Stimulated activated CD4-positive, alpha-beta T cell treated with anti-CD3 and anti-CD28 coated beads, Interleukin-15, amount 100 ng/mL, for 1 hour (primary cell): ENCODE data around the gene LCA5L.
"Not testable (repeated sequence)": the region's sequence is repeated elsewhere in the genome, so short reads cannot be mapped to it uniquely, and the experiment has no call there.

Source experiments
- DNase-seq, 2 donors: peaks; one replicate each; pipeline ENCODE4 v3.0.0-alpha.2; 2020; ENCODE audit warnings: low read depth in 1 of 2, low spot score in 1 of 2

Gene LCA5L

DNA sequence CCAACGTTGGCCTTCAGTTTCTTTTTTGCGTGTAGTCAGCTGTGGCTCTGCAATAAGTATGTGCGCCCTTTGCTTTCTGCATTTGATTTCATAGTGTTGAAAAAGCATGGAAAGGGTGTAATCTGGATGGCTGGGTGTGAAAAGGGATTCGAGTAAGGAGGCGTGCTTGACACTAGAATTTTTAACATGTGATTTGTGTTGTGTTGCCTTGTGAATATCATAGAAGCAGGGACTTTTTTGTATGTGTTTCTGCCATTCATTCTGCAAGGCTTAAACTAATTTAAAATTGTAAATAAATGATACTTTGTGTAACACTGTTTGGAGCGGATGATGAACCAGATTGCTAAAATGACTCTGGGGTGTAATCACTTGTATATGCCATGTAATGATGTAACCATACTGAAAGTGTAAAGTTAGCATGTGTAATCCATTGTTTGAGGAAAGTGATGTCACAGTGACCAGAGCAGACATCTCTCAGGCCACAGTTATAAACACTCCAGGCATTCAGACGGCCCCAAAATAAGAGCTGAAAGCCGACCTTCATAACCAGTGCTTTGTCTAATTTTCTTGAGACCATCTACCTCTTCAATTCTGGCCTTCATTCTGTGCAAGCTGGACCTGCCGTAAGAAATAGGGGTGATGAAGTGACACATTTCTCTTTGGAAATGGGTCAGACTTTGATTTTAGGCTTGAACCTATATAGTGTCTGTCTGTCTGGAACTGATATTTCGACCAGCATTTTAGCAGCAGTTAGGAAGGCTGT lies 6.8 kb upstream of the LCA5L start:
- no peak for DNase-seq

DNA sequence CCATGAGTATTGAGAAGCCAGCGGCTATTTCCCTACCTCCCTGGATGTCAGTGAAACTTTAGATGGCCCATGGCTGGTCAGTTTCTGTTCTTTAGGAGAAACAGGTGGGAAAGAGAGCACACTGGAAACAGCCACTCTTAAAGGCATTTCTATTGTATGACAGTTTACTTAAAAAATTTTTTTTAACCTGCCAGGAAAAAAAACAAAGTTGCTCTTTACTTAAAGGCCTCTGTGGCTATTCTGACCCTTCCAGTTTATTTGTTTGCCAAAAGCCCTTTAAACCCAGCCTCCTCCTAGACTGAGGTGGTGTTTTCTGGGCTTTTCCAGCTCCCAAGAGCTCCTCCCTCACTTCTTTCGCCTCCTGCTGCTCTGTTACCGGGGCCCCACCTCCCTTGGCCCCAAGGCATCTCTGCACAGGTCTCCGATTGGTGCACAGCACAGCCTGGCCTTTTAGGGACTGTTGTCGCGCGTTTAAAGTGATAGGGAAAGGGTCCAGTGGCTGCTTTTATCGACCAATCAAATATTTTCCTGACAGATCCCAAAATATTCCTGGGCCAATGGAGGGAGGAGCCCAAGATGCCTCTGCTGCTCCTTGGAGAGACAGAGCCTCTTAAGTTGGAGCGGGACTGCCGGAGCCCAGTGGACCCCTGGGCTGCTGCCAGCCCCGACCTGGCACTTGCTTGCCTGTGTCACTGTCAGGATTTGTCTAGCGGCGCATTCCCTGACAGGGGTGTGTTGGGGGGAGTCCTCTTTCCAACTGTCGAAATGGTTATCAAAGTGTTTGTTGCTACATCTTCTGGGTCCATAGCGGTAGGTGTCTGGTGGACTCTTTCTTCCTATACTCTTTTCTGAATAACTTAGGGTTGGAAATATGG lies 6.0 kb upstream of the LCA5L start, which contains the start of gene SH3BGR:
TSS of gene SH3BGR (plus strand) at position 639 of the 875 bp plus-strand sequence. CDS start at position 766, 127 bp downstream.
- DNase-seq = no peak

DNA sequence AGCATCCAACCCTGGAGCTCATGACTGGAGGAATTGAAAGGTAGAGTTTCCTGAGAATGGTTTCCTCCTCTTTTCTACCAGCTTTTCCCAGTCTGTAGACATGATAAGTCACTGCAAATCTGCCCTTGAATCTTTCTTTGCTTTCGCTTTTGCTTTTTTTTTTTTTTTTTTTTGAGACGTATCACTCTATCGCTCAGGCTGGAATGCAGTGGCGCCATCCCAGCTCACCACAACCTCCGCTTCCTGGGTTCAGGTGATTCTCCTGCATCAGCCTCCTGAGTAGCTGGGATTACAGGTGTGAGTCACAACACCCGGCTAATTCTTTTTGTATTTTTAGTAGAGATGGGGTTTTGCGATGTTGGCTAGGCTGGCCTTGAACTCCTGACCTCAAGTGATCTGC lies 1.7 kb upstream of the LCA5L start:
- DNase-seq = no peak

DNA sequence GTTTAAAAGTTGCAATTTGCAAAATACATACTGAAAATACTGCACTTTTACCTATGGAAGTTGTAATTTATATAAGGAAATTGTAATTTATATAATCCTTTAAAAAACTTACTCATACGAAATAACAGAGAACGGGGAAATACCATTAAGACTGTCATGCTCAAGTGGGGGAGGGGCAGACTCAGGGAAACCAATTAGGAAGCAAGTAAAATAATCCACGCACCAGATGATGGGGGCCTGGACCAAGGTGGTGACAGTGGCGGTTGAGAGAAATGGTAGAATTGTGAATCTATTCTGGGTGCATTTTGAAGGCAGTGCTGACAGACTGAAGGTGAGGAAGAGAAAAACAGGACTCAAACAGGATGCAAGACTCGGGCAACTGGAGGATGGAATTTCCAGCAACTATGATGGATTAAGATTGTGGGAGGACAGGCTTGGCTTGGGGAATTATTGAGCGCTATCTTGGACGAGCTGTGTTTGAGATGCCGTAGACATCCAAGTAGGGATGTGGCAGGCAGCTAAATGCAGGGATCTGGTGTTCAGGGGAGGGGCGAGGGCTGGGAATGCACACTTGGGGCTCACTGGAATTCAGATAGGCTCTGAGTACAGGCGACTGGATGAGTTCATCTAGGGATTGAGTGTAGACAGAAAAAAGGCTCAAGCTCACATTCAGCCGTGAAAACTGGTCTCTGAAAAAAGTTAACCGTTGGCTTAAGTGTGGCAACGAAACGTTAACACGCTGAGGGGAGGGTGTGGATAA lies 977 bp downstream of the LCA5L start:
- DNase-seq = no peak

DNA sequence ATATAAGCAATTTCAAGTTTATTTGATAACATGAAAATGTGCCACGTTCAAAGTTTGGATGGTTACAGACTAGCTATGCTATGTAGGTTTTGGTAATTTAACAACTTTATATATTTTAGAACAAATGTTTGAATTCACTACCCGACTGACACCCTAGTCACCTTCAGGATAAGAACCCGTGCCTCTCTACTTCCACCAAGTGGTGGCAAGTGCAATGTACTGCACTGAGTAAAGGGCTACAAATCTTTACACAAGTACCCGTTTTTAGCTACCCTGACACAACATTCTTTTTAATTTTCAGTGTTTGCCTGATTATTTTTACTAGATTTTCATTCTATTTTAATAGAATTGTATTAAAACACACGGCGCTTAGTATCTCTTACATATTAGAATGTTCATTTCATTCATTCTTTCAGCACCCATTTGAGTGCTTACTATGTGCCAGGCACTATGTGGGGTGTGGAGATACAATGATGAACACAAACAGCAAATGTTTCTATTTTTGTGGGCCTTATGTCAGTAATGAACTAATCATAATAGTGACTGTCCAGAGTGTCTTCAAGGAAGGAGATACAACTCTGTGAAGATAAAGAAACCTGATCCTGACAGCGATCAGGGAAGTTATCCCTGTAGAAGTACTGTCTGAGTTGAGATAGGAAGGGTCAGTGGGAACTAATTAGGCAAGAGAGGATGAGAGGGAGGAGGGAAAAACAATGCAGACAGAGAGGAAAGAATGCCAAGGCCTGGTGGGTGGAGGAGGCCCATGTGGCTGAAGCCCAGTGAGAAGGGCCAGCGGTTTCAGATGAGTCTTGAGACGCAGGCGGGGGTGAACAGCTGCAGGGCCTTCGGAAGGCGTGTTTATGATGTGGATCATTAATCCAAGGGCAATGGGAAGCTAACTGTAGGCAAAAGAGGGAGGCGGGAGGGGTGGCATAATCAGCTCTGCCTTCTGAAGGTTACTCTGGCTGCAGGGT lies 3.8 kb downstream of the LCA5L start:
- DNase-seq = no peak

DNA sequence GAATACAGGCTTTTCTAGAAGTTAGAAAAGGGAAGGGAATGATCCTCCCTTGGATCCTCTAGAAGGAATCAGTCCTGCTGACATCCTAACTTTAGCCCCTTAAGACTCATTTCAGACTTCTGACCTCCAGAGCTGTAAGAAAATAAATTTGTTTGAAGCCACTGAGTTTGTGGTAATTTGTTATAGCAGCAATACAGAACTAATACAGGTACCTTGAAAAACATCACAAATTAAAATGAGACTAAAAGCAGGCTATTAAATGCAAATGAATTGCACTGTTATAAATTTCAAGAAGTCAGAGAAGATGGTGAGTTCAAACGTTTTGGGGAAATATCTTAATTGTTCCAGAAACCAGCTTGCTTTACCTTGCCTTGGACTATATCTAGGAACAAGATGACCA lies 6.3 kb downstream of the LCA5L start:
- no peak for DNase-seq

DNA sequence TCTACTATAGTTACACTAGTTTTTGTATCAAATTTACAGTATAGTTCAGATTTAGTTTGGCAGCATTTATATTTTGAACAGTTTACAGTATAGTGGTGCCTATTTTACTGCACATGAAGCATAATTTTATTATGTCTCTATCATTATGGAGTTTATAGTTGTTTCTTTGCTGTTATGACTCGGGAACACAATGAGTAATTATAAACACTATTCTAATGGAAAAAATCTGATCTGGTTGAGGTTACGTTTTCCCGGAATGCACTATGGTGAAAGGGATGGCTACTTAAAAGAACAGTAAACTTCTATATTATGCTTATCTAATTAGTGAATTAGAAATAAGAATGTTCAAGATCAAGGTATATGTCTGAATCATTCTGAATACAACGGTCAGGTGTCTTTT lies 10.6 kb downstream of the LCA5L start:
- DNase-seq = no peak

DNA sequence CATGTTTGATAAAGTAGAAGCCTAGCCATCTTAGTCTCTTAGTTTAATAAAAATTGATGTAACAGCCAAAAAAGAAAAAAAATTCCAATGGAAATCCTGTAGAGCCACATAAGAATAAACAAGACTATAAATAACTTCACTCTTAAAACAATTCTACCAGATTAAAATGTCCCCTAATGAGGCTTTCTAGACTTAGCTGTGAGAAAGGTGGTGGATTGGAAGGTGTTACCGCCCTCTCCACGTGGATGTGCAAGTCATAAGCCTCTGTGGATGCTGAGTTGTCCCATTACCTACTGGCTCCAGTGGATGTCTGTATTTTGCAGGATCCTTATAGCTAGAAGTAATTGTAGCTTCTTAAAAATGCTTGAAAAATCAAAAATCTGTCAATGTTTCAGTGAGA lies 14.6 kb downstream of the LCA5L start:
- no peak for DNase-seq

DNA sequence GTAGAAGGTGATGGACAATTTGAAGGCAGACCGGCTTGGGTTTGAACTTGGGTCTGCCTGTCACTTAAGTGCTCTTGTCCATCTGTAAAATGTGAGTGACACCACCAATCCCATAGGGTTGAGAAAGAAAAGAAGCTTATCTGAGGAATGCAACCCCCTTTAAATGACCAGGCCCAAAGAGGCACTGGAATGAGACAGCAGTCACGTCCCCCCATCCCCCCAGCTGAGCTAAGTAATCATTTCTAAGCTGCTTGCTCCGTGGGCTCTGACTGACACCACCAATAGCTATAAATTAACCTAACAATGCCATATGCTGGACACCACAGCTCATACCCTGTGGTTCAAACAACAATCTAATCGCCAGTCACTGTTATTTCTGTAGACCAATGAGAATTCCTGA lies 15.1 kb downstream of the LCA5L start:
- no peak for DNase-seq

DNA sequence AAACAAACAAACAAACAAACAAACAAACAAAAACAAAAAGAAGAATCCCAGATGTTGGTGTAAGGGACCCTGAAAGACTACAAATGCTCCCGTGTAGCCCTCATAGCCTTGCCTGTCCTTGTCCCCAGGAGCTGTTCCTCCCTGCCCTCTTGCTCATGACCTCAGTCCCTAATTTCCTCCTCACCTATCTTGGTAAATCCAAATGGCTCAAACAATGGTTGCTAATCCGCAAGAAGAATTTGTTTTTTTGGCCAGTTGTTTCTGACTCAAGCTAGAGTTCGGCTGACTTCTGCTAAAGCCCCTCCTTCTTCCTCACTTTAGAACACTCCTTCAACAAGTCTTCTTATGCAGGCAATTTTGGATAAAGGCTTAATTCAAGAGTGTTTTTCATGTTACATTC lies 15.6 kb downstream of the LCA5L start:
- DNase-seq = no peak

DNA sequence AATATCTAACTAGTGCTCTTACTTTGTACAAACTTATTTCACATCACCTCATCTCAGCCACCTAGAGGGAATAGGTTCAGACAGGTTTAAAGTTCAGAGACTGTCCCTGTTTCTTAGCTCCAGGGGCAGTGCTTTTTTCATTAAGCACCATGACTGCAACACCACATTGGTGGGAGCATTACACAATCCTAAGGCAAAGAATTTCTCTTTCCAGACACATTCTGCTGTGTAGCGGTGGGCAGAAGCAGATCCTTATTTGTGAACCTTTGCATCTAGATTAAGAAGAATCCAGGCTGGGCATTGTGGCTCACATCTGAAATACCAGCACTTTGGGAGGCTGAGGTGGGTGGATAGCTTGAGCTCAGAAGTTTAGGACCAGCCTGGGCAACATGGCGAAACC lies 16.1 kb downstream of the LCA5L start:
- no peak for DNase-seq

DNA sequence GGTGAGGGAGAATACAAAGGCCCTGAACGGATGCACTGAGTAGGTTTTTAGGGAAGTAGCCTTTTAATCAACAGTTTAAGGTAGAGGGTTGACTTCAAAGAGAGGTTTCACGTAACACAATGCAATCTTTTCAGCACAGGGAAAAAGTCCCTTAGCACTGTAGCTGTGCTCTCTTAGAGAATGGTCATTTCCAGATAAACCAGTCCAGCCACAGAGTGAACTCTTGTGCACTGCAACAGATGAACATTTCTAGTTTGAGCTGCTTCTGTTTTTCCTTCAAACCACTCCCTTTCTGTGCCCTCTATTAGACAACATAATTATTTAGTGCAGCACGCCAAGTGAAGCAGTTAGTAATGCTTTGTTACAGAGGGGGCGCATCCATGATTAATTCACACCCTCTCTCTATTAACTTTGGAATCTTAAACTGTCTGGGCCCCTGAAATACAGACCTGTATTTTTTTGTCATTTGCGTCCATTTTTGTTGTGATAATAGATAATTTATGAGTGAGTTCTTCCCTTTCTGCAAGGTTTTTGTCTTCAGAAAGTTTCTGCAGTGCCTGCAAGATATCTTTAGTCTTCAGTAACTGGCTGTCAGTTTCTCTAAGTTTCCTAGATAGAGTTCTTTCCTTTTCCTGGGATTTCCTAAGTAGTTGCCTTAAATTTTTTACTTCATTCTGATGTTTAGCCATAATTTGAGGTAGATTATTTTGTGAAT lies 22.9 kb downstream of the LCA5L start:
- DNase-seq = no peak

DNA sequence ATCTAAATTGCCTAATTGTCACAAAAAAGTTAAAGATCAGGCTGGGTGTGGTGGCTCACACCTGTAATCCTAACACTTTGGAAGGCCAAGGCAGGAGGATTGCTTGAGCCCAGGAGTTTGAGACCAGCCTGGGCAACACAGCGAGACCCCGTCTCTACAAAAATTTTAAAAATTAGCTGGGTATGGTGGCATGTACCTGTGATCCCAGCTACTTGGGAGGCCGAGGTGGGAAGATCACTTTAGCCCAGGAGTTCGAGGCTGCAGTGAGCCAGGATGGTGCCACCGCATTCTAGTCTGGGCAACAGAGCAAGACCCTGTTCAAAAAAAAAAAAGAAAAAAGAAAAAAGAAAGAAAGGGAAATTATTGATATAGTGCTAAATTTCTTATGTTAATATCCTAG lies 26.4 kb downstream of the LCA5L start:
- not testable (repeated sequence) for DNase-seq

DNA sequence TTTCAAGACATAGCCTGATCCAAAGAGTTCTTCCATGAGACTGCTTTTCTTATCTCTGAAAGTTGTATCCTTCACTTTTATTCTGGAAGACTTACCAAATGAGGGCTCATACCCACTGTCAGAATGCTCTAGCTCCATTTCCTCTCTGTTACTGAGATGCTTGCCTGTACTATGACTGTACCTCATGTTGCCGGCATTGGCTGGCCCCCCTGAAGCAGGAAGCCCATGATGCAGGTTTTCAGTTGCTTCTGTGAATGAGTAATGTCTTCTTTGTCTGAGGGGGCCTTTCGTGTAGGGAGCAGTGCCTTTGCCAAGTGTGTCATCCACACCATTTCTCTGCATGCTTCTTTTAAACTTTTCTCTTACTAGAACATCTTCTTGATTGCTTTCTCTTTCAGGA lies 39.5 kb downstream of the LCA5L start:
- no peak for DNase-seq

DNA sequence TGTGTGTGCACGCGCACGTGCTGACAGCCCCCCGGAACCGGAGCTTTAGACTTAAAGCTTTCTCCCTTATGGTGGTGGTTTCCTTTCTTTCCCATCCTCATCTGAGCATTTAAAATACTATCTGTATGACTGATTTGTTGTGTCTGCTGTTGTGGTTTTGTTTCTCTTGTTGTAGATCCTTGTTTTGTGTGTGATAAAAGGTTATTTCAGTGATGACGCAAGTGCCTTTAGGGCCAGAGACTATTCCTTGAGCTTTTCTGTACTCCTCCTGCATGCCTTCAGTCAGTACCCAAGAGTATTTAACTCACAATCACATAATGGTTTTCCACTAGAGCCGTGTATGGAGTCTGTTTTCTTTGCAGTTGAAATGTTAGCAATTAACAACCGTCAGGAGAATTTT lies 45.4 kb downstream of the LCA5L start:
- no peak for DNase-seq

DNA sequence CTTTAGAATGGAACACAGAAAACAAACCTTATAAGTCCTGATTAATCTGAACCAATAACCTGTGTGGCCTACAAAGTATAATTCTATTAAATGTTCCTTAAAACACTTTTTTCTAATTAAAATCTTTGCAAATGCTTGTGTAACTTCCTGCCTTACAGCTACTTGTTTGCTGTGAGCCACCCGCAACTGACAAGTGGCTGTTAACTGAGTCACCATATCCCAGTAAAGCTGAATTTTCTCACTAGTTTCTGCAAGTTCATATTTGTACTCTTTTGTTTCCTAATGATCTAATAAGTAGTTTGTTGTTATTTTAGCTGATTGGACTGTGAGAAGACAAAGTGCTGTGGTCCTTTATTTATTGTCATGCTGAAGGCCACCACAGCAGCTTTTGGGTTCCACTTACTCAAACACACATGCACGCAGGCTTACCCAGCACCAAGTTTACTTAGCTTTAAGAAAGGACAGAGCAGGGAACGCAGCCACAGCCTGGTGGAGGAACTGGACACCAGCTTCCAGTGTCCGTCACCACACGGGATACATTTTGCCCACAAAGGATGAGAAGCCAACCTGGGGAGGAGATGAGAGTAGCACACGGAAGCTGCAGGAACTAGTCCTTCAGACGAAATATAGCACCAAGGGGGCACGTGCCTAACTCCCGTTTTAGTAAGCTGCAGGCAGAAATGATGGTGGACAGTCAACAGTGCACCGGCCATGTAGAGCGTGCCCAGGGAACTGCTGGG lies 47.8 kb downstream of the LCA5L start:
- no peak for DNase-seq

DNA sequence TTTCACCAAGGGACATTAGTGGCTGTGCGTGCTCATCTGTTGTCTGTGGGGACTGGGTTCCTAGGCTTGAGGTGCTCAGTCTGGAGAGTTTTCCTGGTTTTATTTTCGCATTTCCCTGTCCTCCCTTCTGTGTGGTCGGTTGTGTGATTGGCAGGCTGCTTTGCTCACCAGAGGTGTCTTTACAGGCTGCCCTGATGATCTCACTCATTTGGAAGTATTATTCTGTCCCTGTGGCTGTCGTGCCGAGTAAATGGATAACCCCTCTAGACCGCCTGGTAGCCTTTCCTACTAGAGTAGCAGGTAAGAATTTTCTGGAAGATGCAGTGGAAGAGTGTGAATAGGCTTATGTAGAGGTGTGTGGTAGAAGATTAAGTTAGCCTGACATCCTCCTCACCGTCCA lies 52.6 kb downstream of the LCA5L start:
- DNase-seq = no peak

DNA sequence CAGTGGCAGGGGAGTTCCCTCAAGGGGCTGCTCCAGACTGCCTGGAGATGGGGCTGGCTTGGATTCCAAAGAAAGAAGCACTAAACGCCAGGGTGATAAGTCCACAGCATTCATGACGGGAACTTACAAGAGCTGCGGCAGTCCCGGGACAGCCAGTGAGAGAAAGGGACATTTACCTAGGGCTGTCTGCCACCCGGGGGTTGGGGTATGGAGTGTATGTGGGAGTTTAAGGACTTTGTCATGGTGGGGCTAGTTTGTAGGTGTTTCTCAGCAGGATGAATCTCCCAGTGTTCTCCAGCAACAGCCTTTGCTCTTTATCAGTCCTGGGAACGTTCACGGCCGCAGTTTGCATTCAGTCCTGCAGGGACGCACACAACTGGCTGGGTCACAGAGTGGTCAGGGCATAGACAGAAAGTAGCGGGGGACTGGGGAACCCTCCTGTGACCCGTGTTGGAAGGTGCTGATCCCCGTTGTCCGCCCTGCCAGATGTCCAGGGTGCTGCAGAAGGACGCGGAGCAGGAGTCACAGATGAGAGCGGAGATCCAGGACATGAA lies 55.3 kb downstream of the LCA5L start:
- DNase-seq = no peak

DNA sequence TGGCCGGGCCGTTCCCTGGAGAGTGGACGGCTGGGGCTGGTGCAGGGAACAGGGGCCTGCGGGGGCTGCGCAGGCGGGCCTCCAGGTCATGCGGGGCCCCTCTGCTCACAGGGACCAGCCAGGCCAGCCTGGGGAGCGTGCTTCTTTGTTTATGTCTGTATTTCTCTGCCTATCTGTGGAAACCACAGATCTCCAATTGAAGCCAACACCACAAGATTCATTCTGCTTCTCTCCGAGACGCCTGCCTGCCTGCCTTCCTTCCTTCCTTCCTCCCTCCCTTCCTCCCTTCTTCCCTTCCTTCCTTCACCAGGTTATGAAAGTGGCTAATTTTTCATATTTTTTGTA lies 56.8 kb downstream of the LCA5L start:
- DNase-seq = no peak
